Left renal cortex interstitium (tissue), 4 donors: ENCODE measurements around the gene HNRNPM. TPM values are rescaled to one million over a fixed set of nuclear protein-coding genes. Genes with fewer than 3 reads are reported as not detected.
"Not testable (repeated sequence)": the region's sequence is repeated elsewhere in the genome, so short reads cannot be mapped to it uniquely, and the experiment has no call there.

ENCODE experiments used
- DNase-seq, 4 donors: peaks; one replicate each; pipeline ENCODE4 v3.0.0-alpha.2; 2013; ENCODE audit warnings: low read depth in 4 of 4, low spot score in 2 of 4, missing footprints in 1 of 4
- polyA plus RNA-seq, 4 donors: library from polyadenylated mRNA; unstranded; fragments of 120-200 nt; gene quantifications; one replicate each; pipeline ENCODE4 v1.2.1, GENCODE V29; 2013; ENCODE audit not compliant: insufficient read length in 4 of 4

The HNRNPM gene
- polyA plus RNA-seq, 4 donors = 354 to 431 (median 393) TPM

DNA sequence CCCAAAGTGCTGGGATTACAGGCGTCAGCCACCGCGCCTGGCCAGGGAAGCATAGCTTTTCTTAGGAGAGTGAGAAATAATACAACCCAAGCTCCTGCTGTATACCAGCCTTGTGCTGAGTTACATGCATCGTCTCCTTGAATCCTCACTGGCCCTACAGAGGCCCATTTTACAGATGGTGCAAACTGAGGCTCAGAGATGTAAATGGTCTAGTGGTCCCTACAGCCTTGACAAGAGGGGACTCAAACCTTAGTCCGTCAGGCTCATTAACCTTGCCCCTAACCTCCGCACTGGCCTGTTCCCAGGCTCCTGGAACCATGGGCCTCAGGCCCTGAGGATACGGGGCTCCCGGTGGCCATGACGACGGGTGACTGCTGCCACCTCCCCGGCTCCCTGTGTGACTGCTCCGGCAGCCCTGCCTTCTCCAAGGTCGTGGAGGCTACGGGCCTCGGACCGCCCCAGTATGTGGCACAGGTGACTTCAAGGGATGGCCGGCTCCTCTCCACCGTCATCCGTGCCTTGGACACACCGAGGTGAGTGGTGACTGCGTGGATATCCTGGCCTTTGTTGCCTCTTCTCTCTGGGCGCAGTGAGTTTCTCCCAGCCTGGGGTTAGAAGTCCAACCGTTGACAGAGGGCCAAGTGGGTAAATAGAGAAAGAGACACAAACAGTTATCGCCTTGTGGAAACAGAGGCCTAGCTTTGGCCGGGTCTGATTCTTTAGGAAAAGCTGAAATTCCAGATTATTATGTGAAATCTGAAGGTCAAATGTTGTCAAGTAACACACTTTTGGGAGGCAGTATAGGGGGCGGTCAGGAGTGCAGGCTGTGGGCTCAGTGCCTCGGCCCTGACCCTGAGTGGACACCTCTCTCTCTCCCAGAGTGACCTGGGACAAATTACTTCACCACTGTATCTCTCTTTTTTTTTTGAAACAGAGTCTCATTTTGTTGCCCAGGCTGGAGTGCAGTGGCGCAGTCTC, 23.0 kb upstream of the HNRNPM start:
- DNase-seq = no peak

DNA sequence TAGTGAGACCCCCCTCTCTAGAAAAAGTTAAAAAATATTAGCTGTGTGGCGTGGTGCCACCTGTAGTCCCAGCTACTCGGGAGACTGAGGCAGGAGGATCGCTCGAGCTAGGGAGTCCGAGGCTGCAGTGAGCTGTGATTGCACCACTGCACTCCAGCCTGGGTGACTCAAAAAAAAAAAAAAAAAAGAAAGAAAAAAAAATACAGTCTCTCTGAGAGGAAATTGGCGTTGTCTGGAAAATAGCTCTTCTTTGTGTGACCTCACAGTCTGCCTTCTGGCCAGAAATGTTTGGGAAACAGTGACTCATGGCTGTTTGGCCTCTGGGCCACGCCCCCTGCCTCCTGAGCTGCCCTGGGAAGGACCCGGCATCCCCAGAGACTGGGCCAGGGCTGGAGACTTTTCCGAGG, 21.0 kb upstream of the HNRNPM start:
- no peak for DNase-seq

- DNase-seq = not testable (repeated sequence)
These were observed 19.4 kb upstream of the HNRNPM start for GRCh38 chr19:8425331-8425730.

GRCh38 chr19:8426283-8426682, 18.5 kb upstream of the HNRNPM start:
- no peak for DNase-seq

DNA sequence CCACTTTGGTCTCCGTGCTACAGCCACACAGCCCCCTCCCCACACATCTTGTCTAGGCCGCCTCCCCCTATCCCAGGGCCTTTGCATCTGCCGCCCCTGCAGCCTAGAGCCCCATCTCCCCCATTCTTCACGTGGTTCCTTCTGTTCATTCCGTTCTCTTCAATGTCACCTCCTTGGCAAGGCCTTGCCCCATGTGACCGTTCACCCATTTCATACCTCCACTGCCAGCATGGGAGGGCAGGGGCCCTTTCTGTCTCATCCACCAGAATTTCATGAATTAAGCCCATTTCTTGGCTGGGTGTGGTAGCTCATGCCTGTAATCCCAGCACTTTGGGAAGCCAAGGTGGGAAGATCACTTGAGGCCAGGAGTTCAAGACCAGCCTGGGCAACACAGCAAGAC, 15.7 kb upstream of the HNRNPM start:
- DNase-seq = no peak

- DNase-seq = no peak
These were observed 14.9 kb upstream of the HNRNPM start for GRCh38 chr19:8429826-8430225.

DNA sequence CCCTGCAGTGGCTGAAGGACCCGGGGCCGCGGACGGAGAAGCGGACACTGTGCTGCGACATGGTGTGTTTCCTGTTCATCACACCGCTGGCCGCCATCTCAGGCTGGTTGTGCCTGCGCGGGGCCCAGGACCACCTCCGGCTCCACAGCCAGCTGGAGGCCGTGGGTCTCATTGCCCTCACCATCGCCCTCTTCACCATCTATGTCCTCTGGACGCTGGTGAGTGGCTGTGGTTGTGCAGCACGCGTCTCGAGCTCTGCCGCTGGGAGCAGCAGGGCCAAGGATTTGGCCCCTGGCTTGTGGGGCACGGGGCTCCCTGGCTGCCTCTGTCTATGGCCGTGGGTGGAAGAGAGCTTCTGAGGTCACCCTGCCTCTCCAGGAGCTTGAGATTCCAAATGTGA, 14.1 kb upstream of the HNRNPM start:
- DNase-seq = no peak

GRCh38 chr19:8438236-8438635, 6.5 kb upstream of the HNRNPM start:
- DNase-seq = no peak

DNA sequence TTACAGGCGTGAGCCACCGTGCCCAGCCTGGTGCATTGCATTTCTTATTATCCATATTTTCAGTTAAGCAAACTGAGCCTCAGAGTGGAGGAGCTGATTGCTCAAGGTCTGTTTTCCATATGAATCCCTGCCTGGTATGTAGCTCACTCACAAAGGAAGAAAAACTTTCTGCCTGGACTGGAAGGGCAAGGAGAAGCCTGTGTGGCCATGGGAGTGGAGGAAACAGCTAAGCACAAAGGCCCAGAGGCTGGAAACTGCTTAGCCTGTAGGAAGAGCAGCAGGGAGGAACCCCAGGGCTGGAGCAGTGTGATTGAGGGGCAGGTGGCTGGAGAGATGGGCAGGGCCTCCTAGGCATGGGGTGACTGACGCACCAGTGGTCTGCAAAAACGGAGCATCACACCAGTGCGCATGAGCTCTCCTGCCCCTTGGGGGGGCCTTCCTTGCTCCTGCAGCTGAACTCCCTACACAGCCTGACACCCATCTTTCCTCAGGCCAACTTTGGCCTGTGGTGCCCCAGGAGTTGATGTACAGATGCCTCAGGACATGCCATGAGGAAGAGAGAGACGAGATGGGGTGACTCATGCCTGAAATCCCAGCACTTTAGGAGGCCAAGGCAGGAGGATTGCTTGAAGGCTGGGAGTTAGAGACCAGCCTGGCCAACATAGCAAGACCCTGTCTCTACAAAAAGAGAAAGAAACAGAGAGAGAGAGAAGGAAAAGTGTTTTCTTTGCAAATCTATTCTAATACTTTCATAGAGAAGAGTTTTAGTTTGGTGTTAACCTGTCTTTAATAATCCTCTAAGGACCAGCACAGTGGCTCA, 2.8 kb upstream of the HNRNPM start:
- no peak for DNase-seq

DNA sequence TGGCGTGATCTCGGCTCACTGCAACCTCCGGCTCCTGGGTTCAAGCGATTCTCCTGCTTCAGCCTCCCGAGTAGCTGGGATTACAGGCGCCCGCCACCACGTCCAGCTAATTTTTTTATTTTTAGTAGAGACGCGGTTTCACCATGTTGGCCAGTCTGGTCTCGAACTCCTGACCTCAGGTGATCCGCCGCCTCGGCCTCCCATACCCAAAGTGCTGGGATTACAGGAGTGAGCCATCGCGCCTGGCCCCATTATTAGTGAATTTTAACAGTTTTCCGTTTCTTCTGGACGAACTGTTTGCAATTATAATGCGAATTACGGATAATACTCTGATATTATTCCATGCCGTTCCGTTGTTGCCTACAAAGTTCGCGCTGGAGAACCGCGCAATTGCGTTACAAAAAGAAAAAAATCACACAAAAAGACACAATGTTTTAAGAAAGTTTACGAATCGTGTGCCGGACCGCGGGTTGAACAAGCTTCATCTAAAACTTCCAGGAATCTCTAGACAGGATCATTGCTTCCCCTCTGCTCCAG, 567 bp upstream of the HNRNPM start:
- not testable (repeated sequence) for DNase-seq

DNA sequence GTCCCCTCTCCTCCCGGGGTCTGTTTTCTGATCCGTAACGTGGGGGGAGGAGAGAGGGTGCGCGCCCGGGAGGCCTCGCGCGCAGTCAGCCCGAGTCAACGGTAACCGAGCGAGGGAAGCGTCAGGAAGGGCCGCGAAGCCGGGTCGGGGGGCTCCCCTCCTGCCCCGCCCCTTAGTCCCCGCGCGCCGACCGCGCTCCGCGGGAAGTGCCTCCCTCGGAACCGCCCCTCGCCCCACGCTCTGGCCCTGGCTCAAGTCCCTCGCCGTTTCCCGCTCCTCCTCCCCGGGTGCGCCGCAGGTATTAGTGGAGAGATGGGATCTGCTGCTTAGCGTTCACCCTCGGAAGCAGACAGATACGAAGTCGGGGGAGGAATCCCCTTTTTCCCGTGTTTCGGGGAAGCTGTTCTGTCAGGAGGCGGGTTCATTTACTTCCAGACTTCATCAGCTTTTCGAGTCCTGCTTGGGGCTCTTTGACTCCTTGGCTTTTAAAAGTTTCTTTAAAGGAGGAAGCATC, 770 bp downstream of the HNRNPM start:
- no peak for DNase-seq

GRCh38 chr19:8446061-8446709, 1.4 kb downstream of the HNRNPM start:
- DNase-seq = no peak

DNA sequence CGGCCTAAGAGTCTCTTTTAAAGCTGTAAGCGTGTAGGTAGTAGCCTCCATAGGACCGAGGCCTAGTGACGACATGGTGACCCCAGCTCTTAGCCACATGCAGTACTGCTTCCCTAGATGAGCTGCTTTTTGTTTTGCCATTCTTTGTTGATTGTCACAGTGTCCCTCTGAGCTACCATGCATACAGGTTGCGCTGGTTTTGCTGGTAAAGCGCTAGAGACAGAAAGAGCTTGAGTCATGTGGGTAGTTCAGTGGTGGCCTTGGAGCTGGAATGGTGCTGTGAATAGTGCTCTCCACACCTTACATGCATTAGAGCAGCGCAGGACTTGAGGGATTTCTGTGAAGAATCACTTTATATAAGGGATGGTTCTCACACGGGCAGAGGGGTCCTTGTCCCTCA, 5.1 kb downstream of the HNRNPM start:
- DNase-seq = no peak

DNA sequence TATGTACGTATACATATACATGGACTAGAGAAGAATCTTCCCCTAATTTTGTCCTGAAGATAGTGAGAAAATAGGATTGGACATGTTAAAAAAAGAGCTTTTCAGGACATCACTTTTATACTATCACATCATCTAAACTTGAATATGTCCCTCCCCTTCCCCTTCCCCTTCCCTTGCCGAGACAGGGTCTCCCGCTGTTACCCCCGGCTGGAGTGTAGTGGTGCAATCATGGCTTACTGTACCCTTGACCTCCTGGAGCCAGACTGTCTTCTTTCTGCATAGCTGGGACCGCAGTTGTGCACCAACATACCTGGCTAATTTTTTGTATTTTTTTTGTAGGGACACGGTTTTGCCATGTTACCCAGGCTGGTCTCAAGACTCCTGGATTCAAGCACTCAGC, 6.6 kb downstream of the HNRNPM start:
- DNase-seq = no peak

- no peak for DNase-seq
These were observed 7.1 kb downstream of the HNRNPM start for GRCh38 chr19:8451885-8452284.

- no peak for DNase-seq
These were observed 7.8 kb downstream of the HNRNPM start for GRCh38 chr19:8452446-8453123.

GRCh38 chr19:8453616-8454015, 8.8 kb downstream of the HNRNPM start:
- no peak for DNase-seq

DNA sequence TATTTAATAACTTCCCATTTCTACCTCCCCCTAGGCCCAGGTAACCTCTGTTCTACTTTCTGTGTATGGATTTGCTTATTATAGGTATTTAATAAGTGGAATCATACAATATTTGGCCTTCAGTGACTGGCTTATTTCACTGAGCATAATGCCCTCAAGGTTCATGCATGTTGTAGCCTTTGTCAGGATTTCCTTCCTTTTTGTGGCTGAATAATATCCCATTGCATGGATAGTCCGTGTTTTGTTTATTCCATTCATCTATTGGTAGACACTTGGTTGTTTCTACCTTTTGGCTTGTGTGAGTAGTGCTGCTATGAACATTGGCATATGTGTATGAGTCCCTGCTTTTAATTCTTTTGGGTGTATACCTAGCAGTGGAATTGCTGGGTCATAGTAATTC, 9.4 kb downstream of the HNRNPM start:
- DNase-seq = no peak

GRCh38 chr19:8455018-8455417, 10.2 kb downstream of the HNRNPM start:
- DNase-seq = no peak

GRCh38 chr19:8456064-8456463, 11.3 kb downstream of the HNRNPM start:
- DNase-seq = no peak
